Medulla oblongata (tissue), 1 donor: ENCODE measurements around the gene RC3H2.
A peak's percentile ranks its signal among the peaks of the same experiment; 100 is the strongest.
"Not testable (repeated sequence)": the region's sequence is repeated elsewhere in the genome, so short reads cannot be mapped to it uniquely, and the experiment has no call there.

Experiments used
- DNase-seq: peaks from one replicate; pipeline ENCODE4 v3.0.0-alpha.2; 2015; ENCODE audit errors: extremely low spot score

The RC3H2 gene

GRCh38 chr9:122846371-122846940 is 58.7 kb downstream of the RC3H2 start:
- DNase-seq: no peak

- DNase-seq: no peak
These were observed 60.0 kb downstream of the RC3H2 start for GRCh38 chr9:122845116-122845515.

GRCh38 chr9:122844137-122844536 is 61.0 kb downstream of the RC3H2 start:
- DNase-seq: no peak

GRCh38 chr9:122841501-122841900 is 63.7 kb downstream of the RC3H2 start:
- DNase-seq: no peak

- DNase-seq: not testable (repeated sequence)
These were observed 66.7 kb downstream of the RC3H2 start for GRCh38 chr9:122838441-122838840.

GRCh38 chr9:122837266-122837850 is 67.8 kb downstream of the RC3H2 start:
- no peak for DNase-seq

GRCh38 chr9:122835313-122835731 is 69.8 kb downstream of the RC3H2 start:
- DNase-seq: no peak

GRCh38 chr9:122832194-122832593 is 73.0 kb downstream of the RC3H2 start:
- no peak for DNase-seq

GRCh38 chr9:122828965-122829284 is 76.2 kb downstream of the RC3H2 start:
- DNase-seq: not testable (repeated sequence)

GRCh38 chr9:122827761-122828093 is 77.4 kb downstream of the RC3H2 start:
- no peak for DNase-seq

- DNase-seq: no peak
These were observed 82.2 kb downstream of the RC3H2 start for GRCh38 chr9:122822938-122823337.

- DNase-seq: no peak
These were observed 83.1 kb downstream of the RC3H2 start for GRCh38 chr9:122822056-122822455.

GRCh38 chr9:122821278-122821943 is 83.7 kb downstream of the RC3H2 start:
- DNase-seq: peak; percentile 55

- no peak for DNase-seq
These were observed 84.7 kb downstream of the RC3H2 start for GRCh38 chr9:122820490-122820845.

GRCh38 chr9:122819791-122820489 is 85.2 kb downstream of the RC3H2 start:
- peak; percentile 35 for DNase-seq

- no peak for DNase-seq
These were observed 85.8 kb downstream of the RC3H2 start for GRCh38 chr9:122819326-122819725.

- DNase-seq: peak; percentile 48
These were observed 88.8 kb downstream of the RC3H2 start for GRCh38 chr9:122816163-122816867.

- DNase-seq: no peak
These were observed 89.6 kb downstream of the RC3H2 start for GRCh38 chr9:122815544-122815943.

GRCh38 chr9:122814545-122814944 is 90.6 kb downstream of the RC3H2 start:
- peak; percentile 19 for DNase-seq

GRCh38 chr9:122812736-122813135 is 92.4 kb downstream of the RC3H2 start:
- DNase-seq: no peak

GRCh38 chr9:122810306-122810946 is 94.7 kb downstream of the RC3H2 start:
- DNase-seq: peak; percentile 94

GRCh38 chr9:122809261-122809660 is 95.9 kb downstream of the RC3H2 start:
- not testable (repeated sequence) for DNase-seq
